ENCODE measurements around the gene ZSCAN2.

The ZSCAN2 gene

DNA sequence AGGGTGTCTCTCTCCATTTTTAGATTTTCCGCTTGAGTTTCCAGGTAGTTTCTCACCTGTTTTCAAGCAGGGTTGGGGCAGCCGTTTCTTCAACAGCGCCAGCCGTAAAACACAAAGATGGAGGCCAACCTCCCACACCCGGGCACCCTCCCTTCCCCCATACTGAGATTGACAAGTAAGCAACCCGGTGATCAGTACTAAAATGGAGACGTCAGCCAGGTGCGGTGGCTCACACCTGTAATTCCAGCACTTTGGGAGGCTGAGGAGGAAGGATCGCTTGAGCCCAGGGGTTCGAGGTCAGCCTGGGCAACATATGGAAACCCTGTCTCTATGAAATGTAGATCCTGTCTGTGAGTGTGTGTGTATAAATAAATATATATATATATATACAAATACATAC, 903 bp upstream of the ZSCAN2 start:
- no peaks in the 10 kb centered on the region for H3K4me1 ChIP-seq (ENCODE audit: control insufficient read depth in 1 of 2, insufficient read depth in 2 of 2, low read length in 2 of 2)
- no peaks in the 10 kb centered on the region for H3K27me3 ChIP-seq (ENCODE audit: low read depth, low read length)
- H3K27ac ChIP-seq (ENCODE audit: low read length) = no peak overlapping the region
- peaks cover 0 to 10% of the 10 kb centered on the region in 2 donors for H3K36me3 ChIP-seq (ENCODE audit: control insufficient read depth in 1 of 2, insufficient read depth in 2 of 2, low read length in 2 of 2)
- no peak overlapping the region for H3K4me3 ChIP-seq (ENCODE audit: low read depth in 1 of 2, low read length in 2 of 2)
- no peaks in the 10 kb centered on the region for H3K9me3 ChIP-seq (ENCODE audit: control insufficient read depth in 1 of 2, low read length in 2 of 2)

DNA sequence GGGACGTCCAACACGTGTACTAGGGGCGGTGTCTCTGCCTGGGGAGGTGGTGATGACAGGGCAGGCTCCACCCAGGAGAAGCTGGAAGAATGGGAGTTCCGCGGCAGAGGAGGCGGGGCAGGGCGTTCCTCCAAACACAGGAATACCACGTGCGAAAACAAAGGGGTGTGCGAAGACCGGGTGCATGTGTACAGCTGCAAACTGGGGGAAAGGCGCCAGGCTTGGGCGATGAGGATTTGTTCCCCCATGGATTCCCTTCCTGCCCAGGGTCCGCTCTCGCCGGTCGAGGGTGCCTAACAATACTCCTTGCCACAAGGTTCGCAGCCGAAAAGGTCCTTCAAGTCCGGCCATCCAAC, 500 bp upstream of the ZSCAN2 start:
- Histone ChIP-seq H3K27me3 (ENCODE audit: low read depth, low read length) (no peaks in the 10 kb centered on the region), H3K27ac (ENCODE audit: low read length) (peak overlapping the region; percentile 23), H3K4me1 (ENCODE audit: control insufficient read depth in 1 of 2, insufficient read depth in 2 of 2, low read length in 2 of 2) (no peaks in the 10 kb centered on the region), H3K4me3 (ENCODE audit: low read depth in 1 of 2, low read length in 2 of 2) (peak overlapping the region; percentile 98 to 99), H3K9me3 (ENCODE audit: control insufficient read depth in 1 of 2, low read length in 2 of 2) (no peaks in the 10 kb centered on the region), H3K36me3 (ENCODE audit: control insufficient read depth in 1 of 2, insufficient read depth in 2 of 2, low read length in 2 of 2) (peaks cover 0 to 10% of the 10 kb centered on the region in 2 donors)

DNA sequence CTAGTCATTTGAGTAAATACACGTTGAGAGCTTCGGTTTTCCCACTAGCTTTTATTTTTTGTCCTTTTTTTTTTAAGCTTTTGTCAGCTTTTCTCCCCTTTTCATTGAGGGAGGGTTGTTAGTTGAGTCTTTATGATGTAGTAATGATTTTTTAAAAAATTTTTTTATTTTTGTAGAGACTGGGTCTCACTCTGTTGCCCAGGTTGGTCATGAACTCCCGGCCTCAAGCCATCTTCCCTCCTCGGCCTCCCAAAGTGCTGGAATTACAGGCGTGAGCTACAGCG, 688 bp downstream of the ZSCAN2 start:
- no peaks in the 10 kb centered on the region for H3K9me3 ChIP-seq (ENCODE audit: control insufficient read depth in 1 of 2, low read length in 2 of 2)
- peak overlapping the region; percentile 60 for H3K27ac ChIP-seq (ENCODE audit: low read length)
- peaks cover 4 to 10% of the 10 kb centered on the region in 2 donors for H3K36me3 ChIP-seq (ENCODE audit: control insufficient read depth in 1 of 2, insufficient read depth in 2 of 2, low read length in 2 of 2)
- H3K4me3 ChIP-seq (ENCODE audit: low read depth in 1 of 2, low read length in 2 of 2) = peak overlapping the region; percentile 98 to 99
- no peaks in the 10 kb centered on the region for H3K27me3 ChIP-seq (ENCODE audit: low read depth, low read length)
- no peaks in the 10 kb centered on the region for H3K4me1 ChIP-seq (ENCODE audit: control insufficient read depth in 1 of 2, insufficient read depth in 2 of 2, low read length in 2 of 2)

DNA sequence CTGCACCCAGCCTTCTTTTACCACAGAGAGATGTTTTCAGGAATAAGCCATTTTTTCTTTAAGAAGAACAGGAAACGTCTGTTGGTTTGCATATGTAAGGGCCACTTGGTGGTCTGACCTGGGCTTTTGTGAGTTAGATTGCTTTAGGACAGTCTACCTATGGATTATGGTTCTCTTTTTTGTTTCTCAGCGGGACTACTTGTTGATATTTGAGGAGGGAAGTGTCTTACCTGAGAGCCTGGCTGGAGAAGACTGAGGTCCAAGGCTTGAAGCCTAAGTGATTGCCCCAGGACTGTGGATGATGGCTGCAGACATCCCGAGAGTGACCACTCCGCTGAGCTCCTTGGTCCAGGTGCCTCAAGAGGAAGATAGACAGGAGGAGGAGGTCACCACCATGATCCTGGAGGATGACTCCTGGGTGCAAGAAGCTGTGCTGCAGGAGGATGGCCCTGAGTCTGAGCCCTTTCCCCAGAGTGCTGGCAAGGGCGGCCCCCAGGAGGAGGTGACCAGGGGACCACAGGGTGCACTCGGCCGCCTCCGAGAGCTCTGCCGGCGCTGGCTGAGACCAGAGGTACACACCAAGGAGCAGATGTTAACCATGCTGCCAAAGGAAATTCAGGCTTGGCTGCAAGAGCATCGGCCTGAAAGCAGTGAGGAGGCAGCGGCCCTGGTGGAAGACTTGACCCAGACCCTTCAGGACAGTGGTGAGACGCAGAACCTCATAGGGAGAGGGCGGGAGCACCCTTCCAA, 3.0 kb downstream of the ZSCAN2 start:
- no peaks in the 10 kb centered on the region for H3K27me3 ChIP-seq (ENCODE audit: low read depth, low read length)

DNA sequence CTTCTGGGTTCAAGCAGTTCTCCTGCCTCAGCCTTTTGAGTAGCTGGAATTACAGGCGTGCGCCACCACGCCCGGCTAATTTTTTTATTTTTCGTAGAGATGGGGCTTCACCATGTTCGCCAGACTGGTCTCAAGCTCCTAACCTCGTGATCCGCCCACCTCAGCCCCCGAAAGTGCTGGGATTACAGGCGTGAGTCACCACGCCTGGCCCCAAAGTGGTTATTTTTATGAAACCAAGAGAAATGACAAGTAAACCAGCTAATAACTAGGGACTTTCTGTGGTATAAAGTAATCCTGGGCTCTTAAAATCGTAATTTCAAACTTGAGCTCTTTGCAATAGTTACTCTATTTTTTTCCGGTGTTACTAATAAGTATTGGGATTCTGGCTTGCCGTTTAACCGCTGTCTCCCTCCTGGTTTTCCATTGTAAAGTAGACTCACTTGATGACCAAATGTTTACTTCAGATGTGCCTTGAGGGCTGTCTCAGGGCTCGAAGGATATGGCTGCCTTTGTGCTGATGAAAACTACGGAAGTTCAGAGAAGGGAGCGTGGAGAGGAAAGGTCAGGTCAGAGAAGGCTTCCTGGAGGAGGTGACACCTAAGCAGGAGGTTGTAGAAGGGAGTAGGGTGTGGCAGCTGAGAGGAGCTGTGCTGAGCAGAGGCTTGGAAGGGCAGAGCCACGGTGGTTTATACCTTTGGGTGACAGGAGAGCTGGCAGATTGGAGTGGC, 4.2 kb downstream of the ZSCAN2 start:
- Histone ChIP-seq H3K4me1 (ENCODE audit: control insufficient read depth in 1 of 2, insufficient read depth in 2 of 2, low read length in 2 of 2) (no peaks in the 10 kb centered on the region), H3K36me3 (ENCODE audit: control insufficient read depth in 1 of 2, insufficient read depth in 2 of 2, low read length in 2 of 2) (peaks cover 4 to 10% of the 10 kb centered on the region in 2 donors), H3K4me3 (ENCODE audit: low read depth in 1 of 2, low read length in 2 of 2) (no peak overlapping the region), H3K9me3 (ENCODE audit: control insufficient read depth in 1 of 2, low read length in 2 of 2) (no peaks in the 10 kb centered on the region), H3K27ac (ENCODE audit: low read length) (peak overlapping the region; percentile 36), H3K27me3 (ENCODE audit: low read depth, low read length) (no peaks in the 10 kb centered on the region)

More for the DNA sequence above, 3.0 kb downstream of the ZSCAN2 start:
- H3K4me1 ChIP-seq (ENCODE audit: control insufficient read depth in 1 of 2, insufficient read depth in 2 of 2, low read length in 2 of 2) = no peaks in the 10 kb centered on the region
- no peak overlapping the region for H3K27ac ChIP-seq (ENCODE audit: low read length)
- no peaks in the 10 kb centered on the region for H3K9me3 ChIP-seq (ENCODE audit: control insufficient read depth in 1 of 2, low read length in 2 of 2)
- no peak overlapping the region for H3K4me3 ChIP-seq (ENCODE audit: low read depth in 1 of 2, low read length in 2 of 2)
- peaks cover 4 to 10% of the 10 kb centered on the region in 2 donors for H3K36me3 ChIP-seq (ENCODE audit: control insufficient read depth in 1 of 2, insufficient read depth in 2 of 2, low read length in 2 of 2)

DNA sequence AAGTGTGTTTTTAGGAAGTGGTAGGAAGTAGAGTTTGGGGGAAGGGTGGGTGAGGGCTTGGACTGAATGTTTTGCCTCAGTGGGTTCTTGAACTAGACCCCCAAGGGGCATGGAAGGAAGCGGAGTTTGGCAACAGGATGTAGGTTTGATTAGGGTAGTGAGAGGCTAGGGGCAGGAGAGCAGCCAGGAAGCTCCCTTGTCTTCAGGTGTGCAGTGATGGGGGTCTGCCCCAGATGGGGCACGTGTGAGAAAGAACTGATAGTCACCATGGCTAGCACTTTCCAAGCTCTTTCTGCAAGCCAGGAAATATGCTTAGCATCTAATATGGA, 4.7 kb downstream of the ZSCAN2 start:
- H3K4me1 ChIP-seq (ENCODE audit: control insufficient read depth in 1 of 2, insufficient read depth in 2 of 2, low read length in 2 of 2) = no peaks in the 10 kb centered on the region
- peaks cover 4 to 10% of the 10 kb centered on the region in 2 donors for H3K36me3 ChIP-seq (ENCODE audit: control insufficient read depth in 1 of 2, insufficient read depth in 2 of 2, low read length in 2 of 2)
- H3K9me3 ChIP-seq (ENCODE audit: control insufficient read depth in 1 of 2, low read length in 2 of 2) = no peaks in the 10 kb centered on the region
- no peak overlapping the region for H3K4me3 ChIP-seq (ENCODE audit: low read depth in 1 of 2, low read length in 2 of 2)
- peak overlapping the region; percentile 36 for H3K27ac ChIP-seq (ENCODE audit: low read length)
- H3K27me3 ChIP-seq (ENCODE audit: low read depth, low read length) = no peaks in the 10 kb centered on the region

DNA sequence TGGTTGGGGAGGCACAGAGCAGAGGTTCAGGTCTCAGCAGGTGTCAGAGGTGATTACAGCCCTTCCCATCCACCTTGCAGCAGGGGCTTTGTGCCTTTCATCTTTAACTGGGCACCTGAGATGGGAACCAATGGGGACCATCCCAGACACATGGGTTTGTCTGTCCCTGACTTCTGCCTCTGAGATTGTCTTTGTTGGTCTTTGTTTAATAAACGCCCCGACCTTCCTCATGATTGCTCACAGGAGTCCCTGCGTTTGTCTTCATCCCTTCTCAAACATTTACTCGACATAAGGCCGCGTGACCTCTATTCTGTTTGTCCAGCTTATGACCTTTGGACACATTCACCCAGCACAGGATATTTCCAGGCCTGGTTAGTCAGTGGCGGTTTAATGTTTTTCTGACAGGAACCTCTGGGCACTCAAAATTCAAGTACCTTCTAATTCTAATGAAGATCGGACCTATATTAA, 5.9 kb downstream of the ZSCAN2 start:
- H3K9me3 ChIP-seq (ENCODE audit: control insufficient read depth in 1 of 2, low read length in 2 of 2) = no peaks in the 10 kb centered on the region
- H3K27ac ChIP-seq (ENCODE audit: low read length) = no peak overlapping the region
- H3K36me3 ChIP-seq (ENCODE audit: control insufficient read depth in 1 of 2, insufficient read depth in 2 of 2, low read length in 2 of 2) = peaks cover 4 to 10% of the 10 kb centered on the region in 2 donors
- no peaks in the 10 kb centered on the region for H3K27me3 ChIP-seq (ENCODE audit: low read depth, low read length)
- no peak overlapping the region for H3K4me3 ChIP-seq (ENCODE audit: low read depth in 1 of 2, low read length in 2 of 2)
- no peaks in the 10 kb centered on the region for H3K4me1 ChIP-seq (ENCODE audit: control insufficient read depth in 1 of 2, insufficient read depth in 2 of 2, low read length in 2 of 2)

DNA sequence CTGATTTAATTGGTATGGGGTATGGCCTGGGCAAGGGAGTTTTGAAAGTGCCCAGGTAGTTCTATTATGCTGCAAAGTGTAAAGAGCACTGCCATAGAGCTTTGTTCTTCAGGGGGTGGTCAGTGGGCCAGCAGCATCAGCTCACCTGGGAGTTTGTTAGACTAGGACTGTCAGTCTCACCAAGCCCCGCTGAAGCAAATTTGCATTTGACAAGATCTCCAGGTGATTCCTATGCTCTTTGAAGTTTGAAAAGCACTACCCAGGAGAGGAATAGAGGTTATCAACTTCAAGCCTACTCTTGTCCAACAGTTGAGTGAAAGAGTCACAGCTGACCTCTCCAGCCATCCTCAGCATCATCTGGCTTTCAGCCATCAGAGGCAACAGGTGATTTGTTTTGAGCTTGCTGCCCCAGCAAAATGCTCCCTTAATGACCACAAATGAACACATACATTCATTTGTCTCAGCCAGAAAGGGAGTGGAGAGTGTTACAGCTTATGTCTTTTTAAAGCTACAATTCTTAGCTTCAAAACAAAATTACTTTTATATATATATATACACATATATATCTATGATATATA, 8.0 kb downstream of the ZSCAN2 start:
- H3K27ac ChIP-seq (ENCODE audit: low read length) = no peak overlapping the region
- H3K9me3 ChIP-seq (ENCODE audit: control insufficient read depth in 1 of 2, low read length in 2 of 2) = no peaks in the 10 kb centered on the region
- H3K36me3 ChIP-seq (ENCODE audit: control insufficient read depth in 1 of 2, insufficient read depth in 2 of 2, low read length in 2 of 2) = peaks cover 4 to 8% of the 10 kb centered on the region in 2 donors
- no peaks in the 10 kb centered on the region for H3K27me3 ChIP-seq (ENCODE audit: low read depth, low read length)
- no peak overlapping the region for H3K4me3 ChIP-seq (ENCODE audit: low read depth in 1 of 2, low read length in 2 of 2)
- H3K4me1 ChIP-seq (ENCODE audit: control insufficient read depth in 1 of 2, insufficient read depth in 2 of 2, low read length in 2 of 2) = no peaks in the 10 kb centered on the region

DNA sequence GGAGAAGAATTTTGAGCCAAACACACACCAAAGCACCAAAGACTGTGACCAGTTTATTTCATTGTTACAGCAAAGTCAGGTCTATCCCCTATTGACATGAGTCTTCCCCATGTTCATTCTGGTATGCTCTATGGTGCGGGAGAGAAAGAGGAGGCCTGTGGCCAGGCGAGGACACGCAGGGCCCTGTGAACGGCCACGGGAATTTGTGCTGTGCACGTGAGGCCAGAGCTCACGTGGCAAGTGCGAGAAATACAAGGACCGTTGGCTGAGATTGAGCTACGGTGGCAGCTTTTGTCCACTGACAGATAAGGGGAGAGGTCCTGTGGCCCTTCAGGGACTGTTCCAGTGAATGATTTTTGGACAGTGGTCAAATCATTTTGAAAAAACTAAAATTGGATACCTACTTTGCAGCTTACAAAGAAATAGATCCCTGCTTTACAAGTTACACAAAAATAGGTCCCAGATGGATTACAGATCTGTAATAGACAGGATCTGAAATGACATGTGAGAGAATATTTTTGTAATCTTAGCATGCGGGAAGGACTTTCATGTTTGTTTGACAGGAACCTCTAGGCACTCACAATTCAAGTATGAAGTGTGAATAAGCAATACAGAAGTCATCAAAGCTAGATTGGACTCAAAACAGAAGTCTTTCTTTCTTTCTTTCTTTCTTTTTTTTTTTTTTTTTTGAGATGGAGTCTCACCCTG, 9.2 kb downstream of the ZSCAN2 start:
- peaks cover 0 to 4% of the 10 kb centered on the region in 2 donors for H3K36me3 ChIP-seq (ENCODE audit: control insufficient read depth in 1 of 2, insufficient read depth in 2 of 2, low read length in 2 of 2)

DNA sequence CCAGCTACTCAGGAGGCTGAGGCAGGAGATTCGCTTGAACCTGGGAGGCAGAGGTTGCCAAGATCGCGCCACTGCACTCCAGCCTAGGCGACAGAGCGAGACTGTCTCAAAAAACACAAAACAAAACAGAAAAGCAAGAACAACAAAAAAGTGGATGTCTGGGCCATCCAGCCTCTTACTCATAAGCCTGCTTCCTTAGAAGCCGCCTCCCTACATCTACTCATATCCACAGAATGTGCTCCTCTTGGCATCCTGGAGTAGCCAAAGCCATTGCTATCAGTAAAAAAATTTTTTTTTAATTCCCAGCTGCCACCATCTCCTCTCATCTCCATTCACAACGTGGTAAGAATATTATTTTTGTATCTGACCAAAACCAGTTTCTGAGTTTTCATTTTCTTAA, 10.8 kb downstream of the ZSCAN2 start:
- H3K36me3 ChIP-seq (ENCODE audit: control insufficient read depth in 1 of 2, insufficient read depth in 2 of 2, low read length in 2 of 2) = no peaks in the 10 kb centered on the region
- no peaks in the 10 kb centered on the region for H3K9me3 ChIP-seq (ENCODE audit: control insufficient read depth in 1 of 2, low read length in 2 of 2)
- no peak overlapping the region for H3K27ac ChIP-seq (ENCODE audit: low read length)
- no peaks in the 10 kb centered on the region for H3K27me3 ChIP-seq (ENCODE audit: low read depth, low read length)
- no peak overlapping the region for H3K4me3 ChIP-seq (ENCODE audit: low read depth in 1 of 2, low read length in 2 of 2)
- no peaks in the 10 kb centered on the region for H3K4me1 ChIP-seq (ENCODE audit: control insufficient read depth in 1 of 2, insufficient read depth in 2 of 2, low read length in 2 of 2)

More for the DNA sequence above, 9.2 kb downstream of the ZSCAN2 start:
- Histone ChIP-seq H3K4me1 (ENCODE audit: control insufficient read depth in 1 of 2, insufficient read depth in 2 of 2, low read length in 2 of 2) (no peaks in the 10 kb centered on the region), H3K27ac (ENCODE audit: low read length) (no peak overlapping the region), H3K27me3 (ENCODE audit: low read depth, low read length) (no peaks in the 10 kb centered on the region), H3K4me3 (ENCODE audit: low read depth in 1 of 2, low read length in 2 of 2) (no peak overlapping the region), H3K9me3 (ENCODE audit: control insufficient read depth in 1 of 2, low read length in 2 of 2) (no peaks in the 10 kb centered on the region)

DNA sequence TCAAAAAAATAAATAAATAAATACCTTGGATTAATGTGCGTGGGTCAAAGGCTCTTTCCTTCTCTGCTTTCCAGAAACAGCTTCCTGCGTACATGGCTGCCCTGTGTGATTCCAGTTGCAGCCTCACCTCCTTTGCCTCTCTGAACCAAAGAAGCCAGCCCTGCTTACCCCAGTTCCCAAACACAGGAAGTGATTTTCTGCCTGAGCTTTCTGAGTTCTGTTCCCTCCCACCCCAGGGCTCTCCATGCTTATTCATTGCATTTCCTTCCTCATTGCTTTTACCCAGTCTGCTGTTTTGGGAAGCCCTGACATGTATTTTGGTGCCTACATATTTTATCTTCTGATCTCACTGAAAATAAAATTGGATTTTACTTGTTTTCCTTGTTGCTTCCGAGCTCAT, 15.4 kb downstream of the ZSCAN2 start:
- Histone ChIP-seq H3K9me3 (ENCODE audit: control insufficient read depth in 1 of 2, low read length in 2 of 2) (peaks cover 8 to 9% of the 10 kb centered on the region in 2 donors), H3K4me1 (ENCODE audit: control insufficient read depth in 1 of 2, insufficient read depth in 2 of 2, low read length in 2 of 2) (no peaks in the 10 kb centered on the region), H3K36me3 (ENCODE audit: control insufficient read depth in 1 of 2, insufficient read depth in 2 of 2, low read length in 2 of 2) (peaks cover 8 to 9% of the 10 kb centered on the region in 2 donors), H3K4me3 (ENCODE audit: low read depth in 1 of 2, low read length in 2 of 2) (no peak overlapping the region), H3K27me3 (ENCODE audit: low read depth, low read length) (no peaks in the 10 kb centered on the region), H3K27ac (ENCODE audit: low read length) (no peak overlapping the region)

Measured in muscle layer of duodenum (tissue), 2 donors.